Esophagus squamous epithelium (tissue), 4 donors: ENCODE data around the gene SEMG2.

Experiments used
- CTCF ChIP-seq, 6 experiments: fragments of 450-650 bp in 4 of 6; fragments of 200-600 bp in 2 of 6; sonication (generic) in 2 of 6; IDR thresholded peaks; one replicate each; pipeline ENCODE4 v1.5.1; 2016 to 2019; ENCODE audit warnings: antibody characterized with exemption in 6 of 6, mild to moderate bottlenecking in 4 of 6, moderate library complexity in 4 of 6
- POLR2A ChIP-seq, 4 donors: fragments of 450-650 bp; IDR thresholded peaks; one replicate each; pipeline ENCODE4 v1.6.1; 2017; ENCODE audit warnings: antibody characterized with exemption in 4 of 4, mild to moderate bottlenecking in 4 of 4, moderate library complexity in 3 of 4

GRCh38 chr20:45221076-45221475 lies at the start of gene SEMG2:
- TF ChIP-seq CTCF (IDR thresholded peaks at IDR 0.05) (no peak), POLR2A (IDR thresholded peaks at IDR 0.05) (no peak)
